Esophagus squamous epithelium (tissue), 4 donors: Measurements from ENCODE around the gene SLC9A7.

Experiments used
- POLR2A ChIP-seq, 4 donors: fragments of 450-650 bp; IDR thresholded peaks; one replicate each; pipeline ENCODE4 v1.6.1; 2017; ENCODE audit warnings: antibody characterized with exemption in 4 of 4, mild to moderate bottlenecking in 4 of 4, moderate library complexity in 3 of 4
- TF ChIP-seq, protein P1 (sequence below), 6 experiments: fragments of 450-650 bp in 4 of 6; fragments of 200-600 bp in 2 of 6; sonication (generic) in 2 of 6; IDR thresholded peaks; one replicate each; pipeline ENCODE4 v1.5.1; 2016 to 2019; ENCODE audit warnings: antibody characterized with exemption in 6 of 6, mild to moderate bottlenecking in 4 of 6, moderate library complexity in 4 of 6

DNA sequence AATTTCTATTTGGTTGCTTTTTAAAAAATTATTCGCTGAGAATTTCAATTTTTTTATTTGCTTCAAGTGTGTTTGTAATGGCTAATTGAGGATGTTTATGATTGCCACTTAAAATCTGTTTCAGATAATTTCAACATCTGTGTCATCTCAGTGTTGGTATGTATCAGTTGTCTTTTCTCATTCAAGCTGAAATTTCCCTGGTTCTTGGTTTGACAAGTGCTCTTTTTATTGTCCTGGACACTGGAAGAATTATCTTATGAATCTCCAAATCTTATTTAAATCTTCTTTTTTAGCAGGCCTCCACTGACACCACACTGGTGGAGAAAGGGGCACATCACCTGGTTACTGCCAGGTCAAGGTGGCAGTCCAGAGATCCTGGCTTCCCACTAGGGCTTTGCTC lies 163.8 kb downstream of the SLC9A7 start:
- TF ChIP-seq, protein P1, sequence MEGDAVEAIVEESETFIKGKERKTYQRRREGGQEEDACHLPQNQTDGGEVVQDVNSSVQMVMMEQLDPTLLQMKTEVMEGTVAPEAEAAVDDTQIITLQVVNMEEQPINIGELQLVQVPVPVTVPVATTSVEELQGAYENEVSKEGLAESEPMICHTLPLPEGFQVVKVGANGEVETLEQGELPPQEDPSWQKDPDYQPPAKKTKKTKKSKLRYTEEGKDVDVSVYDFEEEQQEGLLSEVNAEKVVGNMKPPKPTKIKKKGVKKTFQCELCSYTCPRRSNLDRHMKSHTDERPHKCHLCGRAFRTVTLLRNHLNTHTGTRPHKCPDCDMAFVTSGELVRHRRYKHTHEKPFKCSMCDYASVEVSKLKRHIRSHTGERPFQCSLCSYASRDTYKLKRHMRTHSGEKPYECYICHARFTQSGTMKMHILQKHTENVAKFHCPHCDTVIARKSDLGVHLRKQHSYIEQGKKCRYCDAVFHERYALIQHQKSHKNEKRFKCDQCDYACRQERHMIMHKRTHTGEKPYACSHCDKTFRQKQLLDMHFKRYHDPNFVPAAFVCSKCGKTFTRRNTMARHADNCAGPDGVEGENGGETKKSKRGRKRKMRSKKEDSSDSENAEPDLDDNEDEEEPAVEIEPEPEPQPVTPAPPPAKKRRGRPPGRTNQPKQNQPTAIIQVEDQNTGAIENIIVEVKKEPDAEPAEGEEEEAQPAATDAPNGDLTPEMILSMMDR (IDR thresholded peaks at IDR 0.05), result no peak
- TF ChIP-seq POLR2A (IDR thresholded peaks at IDR 0.05), result no peak
